ENCODE results near the gene CGREF1.
"Not testable (repeated sequence)": the region's sequence is repeated elsewhere in the genome, so short reads cannot be mapped to it uniquely, and the experiment has no call there.

CGREF1 gene

DNA sequence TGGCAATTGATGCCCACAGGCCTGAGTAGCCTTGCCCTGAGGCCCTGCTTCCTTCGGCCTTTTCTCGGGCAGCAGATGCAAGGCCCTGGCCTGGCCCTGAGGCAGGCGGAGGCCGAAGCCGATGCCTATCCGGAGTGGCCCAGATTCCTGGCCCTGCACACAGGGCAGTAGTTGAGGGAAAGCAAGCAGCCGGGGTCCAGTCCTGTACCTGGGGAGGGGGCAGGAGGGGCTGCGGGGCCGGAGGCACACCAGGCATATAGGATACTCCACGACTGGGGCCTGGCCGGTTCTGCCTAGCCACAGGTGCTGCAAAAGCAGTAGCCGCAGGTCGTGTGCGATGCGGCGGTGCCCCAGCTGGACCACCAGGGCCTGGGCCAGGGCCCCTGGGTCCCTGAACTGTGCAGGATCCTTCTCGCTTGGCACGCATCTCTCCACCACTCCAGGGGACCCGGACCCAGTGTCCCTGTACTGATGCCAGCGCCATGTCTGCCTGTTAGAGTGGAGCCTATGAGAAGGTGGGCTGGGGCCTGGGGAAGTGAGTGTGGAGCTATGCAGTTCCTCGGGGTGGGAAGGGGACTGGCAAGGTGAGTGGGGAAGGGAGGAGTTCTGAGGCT, 18.5 kb upstream of the CGREF1 start:
- DNase-seq: no peak

DNA sequence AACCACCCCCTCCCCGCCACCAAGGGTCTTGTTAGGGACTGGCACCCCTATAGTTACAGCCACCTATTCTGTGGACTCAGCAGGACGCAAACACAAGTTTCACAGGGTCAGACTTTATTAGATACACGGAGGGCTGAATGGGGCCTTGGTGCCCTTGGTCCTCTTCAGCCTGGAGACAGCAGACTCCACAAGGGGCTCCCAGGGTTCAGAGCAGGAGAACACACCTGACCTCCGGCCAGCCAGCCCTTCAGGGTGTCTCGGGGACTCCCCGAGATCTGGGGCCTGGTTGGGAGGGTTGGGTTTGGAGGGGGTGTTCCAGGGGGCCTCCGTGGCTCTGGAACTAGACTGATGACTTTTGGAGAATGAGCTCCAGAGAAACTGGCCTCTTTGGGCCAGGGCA, 17.8 kb upstream of the CGREF1 start:
- no peak for DNase-seq

- no peak for DNase-seq
Observed at GRCh38 chr2:27135478-27135955, 16.6 kb upstream of the CGREF1 start.

DNA sequence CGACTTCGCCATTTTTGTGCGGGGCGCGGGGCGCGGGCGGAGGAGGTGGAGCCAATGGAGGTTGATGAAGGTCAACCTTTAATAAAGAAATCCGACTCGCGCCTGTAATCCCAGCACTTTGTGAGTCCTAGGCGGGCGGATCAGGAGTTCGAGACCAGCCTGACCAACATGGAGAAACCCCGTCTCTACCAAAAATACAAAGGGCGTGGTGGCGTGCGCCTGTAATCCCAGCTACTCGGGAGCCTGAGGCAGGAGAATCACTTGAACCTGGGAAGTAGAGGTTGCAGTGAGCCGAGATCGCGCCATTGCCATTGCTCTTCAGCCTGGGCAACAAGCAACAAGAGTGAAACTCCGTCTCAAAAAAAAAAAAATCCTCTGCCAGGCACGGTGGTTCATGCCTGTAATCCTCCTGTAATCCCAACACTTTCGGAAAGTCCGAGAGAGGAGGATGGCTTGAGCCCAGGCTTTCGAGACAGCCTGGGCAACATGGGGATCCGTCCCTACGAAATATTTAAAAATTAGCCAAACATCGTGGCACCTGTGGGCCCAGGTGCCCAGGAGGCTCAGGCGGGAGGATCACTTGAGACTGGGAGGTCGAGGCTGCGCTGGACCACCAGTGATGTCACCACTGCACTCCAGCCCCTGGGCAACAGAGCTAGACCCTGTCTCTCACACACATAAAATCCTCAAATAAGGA, 16.0 kb upstream of the CGREF1 start:
- DNase-seq: no peak

GRCh38 chr2:27133905-27134780, 15.2 kb upstream of the CGREF1 start, which contains the start of gene PREB:
Gene PREB, minus strand, starts transcription at chr2:27134636. Its CDS starts 215 bp downstream, at chr2:27134421.
- peak; percentile 98 for DNase-seq

- DNase-seq: no peak
Observed at GRCh38 chr2:27133195-27133875, 14.4 kb upstream of the CGREF1 start.

DNA sequence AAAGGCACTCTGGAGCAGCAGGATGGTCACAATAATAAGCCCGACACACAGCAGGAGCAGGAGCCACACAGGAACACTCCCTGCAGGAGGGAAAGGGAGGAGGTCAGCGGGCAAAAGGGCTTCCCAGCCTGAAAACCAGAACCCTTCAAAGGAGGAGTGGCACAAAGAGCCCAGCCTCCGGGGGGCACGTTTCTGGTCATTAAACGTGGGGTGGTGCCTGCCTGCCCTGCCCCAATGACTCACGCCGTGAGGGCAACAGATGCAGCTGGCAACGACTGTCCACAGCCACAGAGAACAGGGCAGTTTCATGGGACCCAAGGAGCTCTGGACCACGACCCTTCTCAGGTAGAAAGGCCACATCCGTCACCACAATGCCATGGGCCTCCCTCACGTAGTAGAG, 12.5 kb upstream of the CGREF1 start:
- no peak for DNase-seq

GRCh38 chr2:27130396-27130795, 11.5 kb upstream of the CGREF1 start:
- no peak for DNase-seq

DNA sequence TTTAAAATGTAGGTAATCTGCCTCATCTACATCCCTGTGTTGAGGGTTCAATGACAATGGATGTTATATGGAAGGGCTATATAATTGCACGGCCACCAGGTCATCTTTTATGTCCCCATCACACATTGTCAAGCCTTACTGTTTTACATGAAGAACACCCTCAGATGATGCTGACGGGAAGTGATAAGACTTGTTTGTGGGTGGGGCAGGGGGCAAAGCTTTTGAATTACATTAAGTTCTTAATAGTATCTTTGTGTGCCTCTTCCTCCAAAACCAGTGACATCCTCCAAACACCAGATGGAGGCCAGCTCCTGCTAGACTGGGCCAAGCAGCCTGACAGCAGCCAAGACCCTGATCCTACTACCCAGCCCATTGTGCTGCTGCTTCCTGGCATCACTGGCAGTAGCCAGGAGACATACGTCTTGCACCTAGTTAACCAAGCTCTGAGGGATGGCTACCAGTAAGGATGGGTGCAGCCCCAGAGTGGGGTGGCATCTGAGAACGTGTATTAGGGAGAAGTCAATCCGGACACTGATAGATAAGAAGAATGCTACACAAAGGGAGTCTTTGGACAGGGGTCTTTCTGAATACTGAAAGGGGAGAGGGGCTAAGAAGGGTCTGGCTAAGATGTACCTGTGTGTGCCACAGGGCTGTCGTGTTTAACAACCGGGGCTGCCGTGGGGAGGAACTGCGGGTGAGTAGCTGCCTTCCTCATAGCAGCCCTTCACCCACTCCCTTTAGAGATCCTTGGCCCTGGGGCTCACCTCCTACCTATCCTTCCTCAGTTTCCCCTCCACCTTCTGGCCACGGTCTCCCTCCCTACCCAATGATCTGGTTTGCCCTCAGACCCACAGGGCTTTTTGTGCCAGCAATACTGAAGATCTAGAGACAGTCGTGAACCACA, 10.0 kb upstream of the CGREF1 start:
- DNase-seq: no peak

DNA sequence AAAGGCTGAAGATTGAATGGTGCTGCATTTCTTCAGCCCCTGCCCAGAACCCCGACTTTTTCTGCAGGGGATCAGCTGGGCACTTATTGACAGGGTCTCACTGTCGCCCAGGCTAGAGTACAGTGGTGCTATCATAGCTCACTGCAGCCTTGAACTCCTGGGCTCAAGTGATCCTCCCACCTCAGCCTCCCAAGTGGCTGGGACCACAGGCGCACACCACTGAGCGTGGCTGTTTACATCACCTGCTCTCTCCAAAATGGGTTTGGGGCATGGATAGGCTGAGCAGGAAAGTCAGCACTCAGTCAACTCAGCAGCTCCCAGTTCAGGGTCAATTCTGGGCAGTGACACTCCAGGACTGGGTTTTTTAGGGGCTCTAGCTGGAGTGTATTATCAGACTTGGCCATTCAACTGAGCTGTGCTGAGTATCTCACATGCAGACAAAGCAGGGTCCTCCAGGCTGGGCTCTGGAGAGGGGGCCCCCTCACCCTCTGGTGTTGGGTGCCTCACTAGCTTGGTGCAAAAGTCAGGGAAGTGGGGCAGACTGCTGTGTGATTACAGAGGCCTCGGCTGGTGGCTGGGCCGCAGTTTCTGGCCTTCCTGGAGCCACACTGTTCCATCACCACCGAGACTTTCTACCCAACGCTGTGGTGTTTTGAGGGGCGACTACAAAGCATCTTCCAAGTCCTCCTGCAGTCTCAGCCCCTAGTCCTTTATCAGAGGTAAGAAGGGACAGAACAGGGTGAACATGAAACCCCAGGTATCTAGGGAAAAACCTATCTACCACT, 9.1 kb upstream of the CGREF1 start:
- DNase-seq: no peak

- DNase-seq: no peak
Observed at GRCh38 chr2:27126252-27126710, 7.4 kb upstream of the CGREF1 start.

DNA sequence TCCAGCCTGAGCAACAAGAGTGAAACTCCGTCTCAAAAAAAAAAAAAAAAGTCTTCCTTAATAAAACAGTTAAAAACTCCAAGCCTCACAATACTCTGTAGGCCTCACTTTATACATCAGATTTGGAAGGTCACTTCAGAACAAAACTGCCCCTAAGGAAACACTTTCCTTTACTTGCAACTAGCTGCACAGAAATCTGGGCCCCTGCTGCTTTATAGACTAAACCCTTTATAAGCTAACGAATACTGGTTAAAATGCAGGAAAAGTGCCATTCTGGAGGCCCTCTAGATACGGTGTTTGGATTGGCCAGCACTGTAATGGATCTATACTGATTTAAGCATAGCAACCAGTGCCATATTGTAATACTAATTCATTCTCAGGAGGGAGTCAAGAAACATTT, 6.2 kb upstream of the CGREF1 start:
- no peak for DNase-seq

DNA sequence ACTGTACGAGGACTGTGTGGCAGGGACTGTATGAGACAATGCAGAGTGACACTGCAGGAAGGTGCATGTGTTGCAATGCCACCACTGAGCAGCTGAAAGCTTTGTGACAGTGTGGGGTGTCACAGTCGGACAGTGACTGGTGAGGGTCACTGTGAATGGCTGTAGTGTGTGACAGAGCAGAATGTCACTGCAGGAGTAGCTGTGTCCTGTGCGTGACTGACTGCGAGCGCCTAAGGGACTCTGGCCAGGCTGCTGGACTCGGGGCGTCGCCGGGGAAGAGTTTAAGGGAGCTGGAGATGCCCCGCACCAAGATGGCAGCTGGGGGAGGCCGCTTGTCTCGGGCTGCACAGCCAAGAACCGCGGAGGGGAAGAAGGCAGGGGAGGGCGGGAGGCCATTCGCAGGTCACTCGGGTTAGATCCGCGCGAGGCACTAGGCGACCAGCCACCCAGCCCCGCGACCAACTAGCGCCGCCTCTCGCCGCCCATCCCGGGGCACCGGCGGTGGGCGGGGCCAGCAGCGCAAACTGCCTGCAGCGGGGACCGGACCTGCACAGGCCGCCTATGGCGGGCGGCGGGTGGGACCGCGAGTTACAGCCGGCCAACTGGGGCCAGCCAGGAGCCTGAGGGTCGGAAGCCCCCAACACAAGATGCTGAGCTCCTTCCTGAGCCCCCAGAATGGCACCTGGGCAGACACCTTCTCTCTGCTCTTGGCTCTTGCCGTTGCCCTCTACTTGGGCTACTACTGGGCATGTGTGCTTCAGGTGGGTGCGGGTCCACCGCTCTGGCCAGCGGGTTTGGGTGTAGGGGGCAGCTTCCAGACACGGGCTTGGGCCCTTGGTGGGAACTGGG, 4.6 kb upstream of the CGREF1 start, which contains the start of gene ABHD1:
ABHD1 (plus strand) TSS at position 514 of the 849 bp plus-strand sequence; CDS start at position 648, 134 bp downstream.
- peak; percentile 58 for DNase-seq

DNA sequence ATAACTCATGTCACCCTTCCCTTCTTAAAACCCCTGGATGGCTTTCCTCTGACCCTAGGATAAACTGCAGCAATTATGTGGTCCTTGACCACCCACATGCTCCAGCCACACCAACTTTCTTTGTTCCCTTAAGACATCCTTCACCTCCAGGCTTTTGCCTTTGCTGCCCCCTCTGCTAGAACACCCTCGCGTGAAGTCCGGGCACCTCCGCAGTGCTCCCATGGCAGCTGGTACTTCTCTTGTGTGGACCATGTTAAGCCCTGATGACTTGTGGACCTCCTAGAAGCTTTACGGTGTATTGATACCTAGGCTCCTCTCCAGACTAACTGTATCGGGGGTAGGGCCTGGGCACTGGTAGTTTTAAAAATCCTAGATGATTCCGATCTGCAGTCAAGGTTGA, 3.9 kb upstream of the CGREF1 start:
- no peak for DNase-seq

DNA sequence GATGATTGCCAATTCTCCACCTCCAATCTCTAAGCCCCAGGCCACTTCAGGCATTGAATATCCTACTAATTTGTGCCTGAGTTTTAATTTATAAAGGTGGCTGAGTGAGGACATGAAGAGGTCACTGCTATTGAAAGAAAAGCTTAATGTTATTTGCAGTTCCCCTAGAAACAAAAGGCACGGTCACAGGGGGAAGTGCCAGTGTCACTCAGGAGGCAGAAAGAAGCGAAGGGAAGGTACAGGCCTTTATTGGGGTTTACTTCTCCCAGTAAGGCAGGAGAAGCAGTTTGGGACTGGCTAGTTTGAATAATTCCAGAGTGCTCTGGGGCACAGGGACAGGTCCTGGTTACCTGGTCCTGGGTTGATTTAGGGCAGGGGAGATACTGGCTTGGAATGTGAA, 3.0 kb upstream of the CGREF1 start:
- DNase-seq: no peak

- not testable (repeated sequence) for DNase-seq
Observed at GRCh38 chr2:27119330-27119670, 372 bp upstream of the CGREF1 start.

GRCh38 chr2:27117995-27118524, 868 bp downstream of the CGREF1 start:
- DNase-seq: no peak

GRCh38 chr2:27115519-27115918, 3.4 kb downstream of the CGREF1 start:
- no peak for DNase-seq

GRCh38 chr2:27111392-27112078, 7.4 kb downstream of the CGREF1 start:
- not testable (repeated sequence) for DNase-seq
